ENCODE measurements around the gene FASLG.

- TF ChIP-seq CTCF (IDR thresholded peaks at IDR 0.05) (no peak), EP300 (IDR thresholded peaks at IDR 0.05) (no peak), POLR2A (IDR thresholded peaks at IDR 0.05) (no peak), POLR2AphosphoS5 (IDR thresholded peaks at IDR 0.05) (no peak)
These were observed 42.7 kb upstream of the FASLG start for GRCh38 chr1:172616195-172616594.
